Activated CD4-positive, alpha-beta T cell treated with anti-CD3 and anti-CD28 coated beads for 4 hours (primary cell): ENCODE results near the gene SPNS3.

Source experiments
- DNase-seq, 2 donors: peaks; one replicate each; pipeline ENCODE4 v3.0.0-alpha.2; 2020

Gene SPNS3

GRCh38 chr17:4433515-4434031 is at the start of gene SPNS3:
Gene SPNS3, plus strand, starts transcription at chr17:4433940. Its CDS starts 28 bp downstream, at chr17:4433968.
- DNase-seq: peak in 1 of 2 donors; percentile 9

GRCh38 chr17:4386406-4386805 is 47.3 kb upstream of the SPNS3 start:
- DNase-seq: no peak

- no peak for DNase-seq
Observed at GRCh38 chr17:4387137-4387536, 46.6 kb upstream of the SPNS3 start.

- no peak for DNase-seq
Observed at GRCh38 chr17:4389079-4389478, 44.7 kb upstream of the SPNS3 start.

GRCh38 chr17:4393806-4394205 is 39.9 kb upstream of the SPNS3 start:
- no peak for DNase-seq

GRCh38 chr17:4394208-4395110 is 39.3 kb upstream of the SPNS3 start:
- DNase-seq: no peak

GRCh38 chr17:4395111-4395478 is 38.6 kb upstream of the SPNS3 start:
- DNase-seq: no peak

GRCh38 chr17:4397840-4398239 is 35.9 kb upstream of the SPNS3 start:
- no peak for DNase-seq

GRCh38 chr17:4405038-4405669 is 28.6 kb upstream of the SPNS3 start:
- DNase-seq: no peak

- DNase-seq: no peak
Observed at GRCh38 chr17:4405699-4406098, 28.0 kb upstream of the SPNS3 start.

GRCh38 chr17:4406386-4406785 is 27.4 kb upstream of the SPNS3 start:
- DNase-seq: no peak

- no peak for DNase-seq
Observed at GRCh38 chr17:4407216-4407615, 26.5 kb upstream of the SPNS3 start.

- DNase-seq: no peak
Observed at GRCh38 chr17:4407851-4408250, 25.9 kb upstream of the SPNS3 start.

- DNase-seq: no peak
Observed at GRCh38 chr17:4409659-4410058, 24.1 kb upstream of the SPNS3 start.

- DNase-seq: no peak
Observed at GRCh38 chr17:4411201-4411600, 22.5 kb upstream of the SPNS3 start.

- DNase-seq: peak; percentile 89 to 93
Observed at GRCh38 chr17:4412933-4413831, 20.6 kb upstream of the SPNS3 start.

- no peak for DNase-seq
Observed at GRCh38 chr17:4417129-4417667, 16.5 kb upstream of the SPNS3 start.

- DNase-seq: peak; percentile 53
Observed at GRCh38 chr17:4420692-4421131, 13.0 kb upstream of the SPNS3 start.

GRCh38 chr17:4422864-4423263 is 10.9 kb upstream of the SPNS3 start:
- DNase-seq: no peak

- DNase-seq: no peak
Observed at GRCh38 chr17:4425398-4425797, 8.3 kb upstream of the SPNS3 start.

- DNase-seq: no peak
Observed at GRCh38 chr17:4426499-4427208, 7.1 kb upstream of the SPNS3 start.

- no peak for DNase-seq
Observed at GRCh38 chr17:4427505-4427904, 6.2 kb upstream of the SPNS3 start.
